ENCODE data around the gene CIBAR2.

Gene CIBAR2

GRCh38 chr16:85048921-85049562 lies 63.2 kb downstream of the CIBAR2 start:
- ChIA-PET CTCF (no interaction called here), POLR2A (ENCODE audit: low non-redundant PET) (no interaction called here)
- DNase-seq (ENCODE audit: low spot score): no peak

More at GRCh38 chr16:85048921-85049562, 63.2 kb downstream of the CIBAR2 start:
- no peak overlapping the region for H3K27ac ChIP-seq
- TF ChIP-seq CTCF (conservative IDR thresholded peaks at IDR 0.05; ENCODE audit: low read depth): no peak

All from RWPE1 (cell line).